Amygdala (tissue), 56 donors: Measurements from ENCODE around the gene SLC26A1.

ENCODE experiments used
- DNase-seq, 56 donors: peaks; one replicate each; lab custom pipeline; 2025; lab: John Stamatoyannopoulos, UW

Gene SLC26A1

GRCh38 chr4:968621-969394 is 24.4 kb downstream of the SLC26A1 start:
- no peak for DNase-seq

GRCh38 chr4:968221-968620 is 25.0 kb downstream of the SLC26A1 start:
- no peak for DNase-seq

GRCh38 chr4:967113-968104 is 25.8 kb downstream of the SLC26A1 start:
- no peak for DNase-seq

- no peak for DNase-seq
These were observed 26.7 kb downstream of the SLC26A1 start for GRCh38 chr4:966266-967112.

GRCh38 chr4:965766-966134 is 27.5 kb downstream of the SLC26A1 start:
- DNase-seq: no peak

- no peak for DNase-seq
These were observed 28.0 kb downstream of the SLC26A1 start for GRCh38 chr4:965048-965765.

- no peak for DNase-seq
These were observed 28.7 kb downstream of the SLC26A1 start for GRCh38 chr4:964346-965025.

- no peak for DNase-seq
These were observed 29.7 kb downstream of the SLC26A1 start for GRCh38 chr4:963276-964225.

GRCh38 chr4:962231-963208 is 30.7 kb downstream of the SLC26A1 start:
- DNase-seq: no peak

GRCh38 chr4:961351-962230 is 31.6 kb downstream of the SLC26A1 start:
- no peak for DNase-seq

- no peak for DNase-seq
These were observed 32.4 kb downstream of the SLC26A1 start for GRCh38 chr4:960636-961350.

- DNase-seq: no peak
These were observed 33.0 kb downstream of the SLC26A1 start for GRCh38 chr4:960140-960635.

- peak in 1 of 56 donors; percentile 16 for DNase-seq
These were observed 33.7 kb downstream of the SLC26A1 start for GRCh38 chr4:959338-960139.

GRCh38 chr4:958696-959337 is 34.4 kb downstream of the SLC26A1 start:
- DNase-seq: peak in 1 of 56 donors; percentile 26
